ENCODE measurements around the gene DTNB.
"Not testable (repeated sequence)": the region's sequence is repeated elsewhere in the genome, so short reads cannot be mapped to it uniquely, and the experiment has no call there.

Gene DTNB

DNA sequence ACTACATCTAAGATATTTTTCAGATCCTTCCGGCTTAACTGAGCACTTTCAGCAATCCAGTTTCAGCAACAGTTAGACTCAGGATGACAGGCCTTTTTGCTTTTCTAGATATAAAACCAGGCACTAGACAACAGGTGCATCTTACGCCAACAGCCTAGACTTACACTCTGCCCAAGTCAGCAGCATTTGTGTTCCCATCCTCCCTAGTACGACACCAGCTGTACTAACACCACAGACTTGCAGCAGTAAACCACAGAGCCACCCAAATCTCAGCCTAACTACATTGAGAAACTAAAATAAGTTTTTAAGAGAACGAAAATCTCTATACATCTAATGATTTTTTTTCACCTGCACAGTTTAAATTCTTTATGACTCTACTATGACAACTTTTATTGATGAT, 241.8 kb downstream of the DTNB start:
- in situ Hi-C loops (cut with MboI; ENCODE audit: low sequenced_read_pairs), result no loop called here

DNA sequence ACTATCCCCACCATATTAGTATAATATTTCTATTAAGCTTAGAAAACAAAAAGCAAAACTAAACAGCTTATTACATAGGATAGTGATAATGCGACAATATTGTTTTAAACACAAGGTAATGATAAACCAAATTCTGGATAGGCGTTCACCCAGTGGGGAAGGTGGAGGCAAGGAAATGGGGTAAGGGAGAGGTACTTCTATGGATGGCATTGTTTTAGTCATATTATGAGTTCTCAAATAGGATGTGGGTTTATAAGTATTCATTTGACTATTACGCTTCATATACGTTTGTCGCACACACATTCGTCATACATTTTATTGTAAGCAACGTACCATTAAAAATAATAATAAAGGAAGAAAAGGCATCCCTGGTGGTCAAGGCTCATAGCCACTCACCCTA, 242.8 kb downstream of the DTNB start:
- in situ Hi-C loops (cut with MboI; ENCODE audit: low sequenced_read_pairs), result no loop called here

DNA sequence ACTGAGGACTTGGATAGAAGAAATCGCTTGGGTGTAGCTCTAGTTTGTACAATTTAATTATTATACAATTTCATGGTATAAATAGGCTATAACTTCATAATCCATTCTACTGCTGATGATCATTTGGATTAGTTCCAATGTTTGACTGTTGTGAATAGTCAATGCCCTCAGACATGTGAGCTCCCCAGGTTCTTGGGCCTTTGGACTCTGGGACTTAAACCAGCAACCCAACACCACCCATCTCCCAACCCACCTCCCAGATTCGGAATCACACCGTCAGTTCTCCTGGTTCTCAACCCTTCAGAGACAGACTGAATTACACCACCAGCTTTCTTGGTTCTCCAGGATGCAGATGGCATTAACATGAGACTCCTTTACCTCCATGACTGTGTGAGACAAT, 247.1 kb downstream of the DTNB start:
- in situ Hi-C loops (cut with MboI; ENCODE audit: low sequenced_read_pairs), result no loop called here

DNA sequence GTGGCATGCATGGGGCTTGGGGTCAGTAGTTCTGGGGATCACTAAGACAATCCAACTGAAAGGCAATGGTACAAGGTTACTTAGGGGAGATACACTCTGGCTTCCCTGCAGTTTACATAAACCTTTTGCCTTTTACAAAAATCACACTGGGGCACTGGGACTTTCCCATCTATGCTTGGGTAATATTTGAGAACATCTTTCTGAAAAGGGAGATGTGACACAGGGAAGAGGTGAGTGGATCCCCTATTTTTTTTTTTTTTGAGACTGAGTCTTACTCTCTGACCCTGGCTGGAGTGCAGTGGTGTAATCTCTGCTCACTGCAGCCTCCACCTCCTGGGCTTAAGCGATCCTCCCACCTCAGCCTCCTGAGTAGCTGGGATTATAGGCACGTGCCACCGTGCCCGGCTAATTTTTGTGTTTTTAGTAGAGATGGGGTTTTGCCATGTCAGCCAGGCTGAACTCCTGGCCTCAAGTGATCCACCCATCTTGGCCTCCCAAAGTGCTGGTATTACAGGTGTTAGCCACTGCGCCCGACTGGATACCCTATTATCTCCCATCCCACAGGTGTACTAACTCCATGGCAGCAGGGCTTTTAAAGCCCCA, 248.8 kb downstream of the DTNB start:
- in situ Hi-C loops (cut with MboI; ENCODE audit: low sequenced_read_pairs), result no loop called here

DNA sequence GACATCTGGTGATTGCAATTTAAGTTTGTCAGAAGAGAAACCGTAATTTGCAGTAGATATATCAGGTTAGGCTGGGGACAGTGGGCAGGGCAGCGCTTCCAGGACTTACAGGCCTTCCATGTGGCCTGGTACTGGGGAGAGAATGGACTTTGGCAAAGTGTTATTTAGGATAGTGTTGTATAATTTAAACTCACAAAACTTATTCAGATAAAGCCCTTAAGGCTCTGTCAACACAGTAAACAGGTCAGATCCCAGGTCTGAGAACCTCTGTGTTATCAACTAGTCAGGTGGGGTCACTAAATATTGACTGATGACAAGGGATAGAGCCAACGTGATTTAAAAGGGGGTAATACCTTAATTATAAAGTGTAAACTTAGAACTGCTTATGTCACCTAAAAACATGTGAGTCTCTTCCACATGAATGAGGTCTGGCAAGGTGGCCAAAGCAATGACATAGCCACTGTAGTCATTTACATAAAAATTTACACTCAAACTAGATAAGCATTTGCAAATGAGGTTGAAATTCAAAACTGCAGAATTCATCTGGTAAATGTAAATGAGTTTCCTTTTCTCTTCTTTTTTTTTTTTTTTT, 251.5 kb downstream of the DTNB start:
- in situ Hi-C loops (cut with MboI; ENCODE audit: low sequenced_read_pairs), result no loop called here

DNA sequence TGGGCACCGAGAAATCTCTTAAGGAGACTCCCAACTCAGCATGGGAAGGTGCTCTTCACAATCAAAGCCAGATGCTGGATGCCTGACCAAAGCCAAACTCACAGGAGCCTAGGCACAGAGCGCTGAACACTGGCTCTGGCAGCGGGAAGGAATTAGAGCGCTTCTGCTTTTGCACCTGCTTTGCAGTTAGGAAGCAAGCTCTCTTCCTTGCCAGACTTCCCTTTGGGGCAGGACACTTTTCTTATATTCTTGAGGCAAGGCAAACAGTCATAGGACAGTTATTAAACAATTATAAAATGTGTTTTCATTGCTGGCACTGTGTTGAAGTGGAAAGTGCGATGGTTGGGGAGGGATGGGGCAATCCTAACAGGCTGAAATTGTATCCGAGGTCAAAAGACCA, 252.1 kb downstream of the DTNB start:
- in situ Hi-C loops (cut with MboI; ENCODE audit: low sequenced_read_pairs), result no loop called here

DNA sequence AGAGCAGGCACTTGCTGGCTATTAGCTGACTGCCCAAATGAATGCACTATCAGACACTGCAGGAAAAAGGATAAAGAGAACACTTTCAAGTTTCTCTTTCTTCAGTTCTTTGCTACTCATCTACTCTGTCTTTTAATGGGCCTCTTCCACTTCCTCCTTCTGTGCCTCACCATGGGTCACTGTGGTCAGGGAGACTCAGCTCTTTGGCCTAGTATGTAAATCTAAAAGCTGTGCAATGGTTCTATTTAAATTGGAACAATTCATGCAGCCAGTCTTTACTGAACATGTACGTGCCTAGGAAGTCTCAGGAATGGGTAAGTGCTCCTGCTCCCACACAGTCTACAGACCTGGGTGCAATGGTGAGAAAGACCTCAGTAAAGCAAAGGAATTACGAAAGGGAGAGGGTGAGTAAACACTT, 252.5 kb downstream of the DTNB start:
- in situ Hi-C loops (cut with MboI; ENCODE audit: low sequenced_read_pairs), result no loop called here

DNA sequence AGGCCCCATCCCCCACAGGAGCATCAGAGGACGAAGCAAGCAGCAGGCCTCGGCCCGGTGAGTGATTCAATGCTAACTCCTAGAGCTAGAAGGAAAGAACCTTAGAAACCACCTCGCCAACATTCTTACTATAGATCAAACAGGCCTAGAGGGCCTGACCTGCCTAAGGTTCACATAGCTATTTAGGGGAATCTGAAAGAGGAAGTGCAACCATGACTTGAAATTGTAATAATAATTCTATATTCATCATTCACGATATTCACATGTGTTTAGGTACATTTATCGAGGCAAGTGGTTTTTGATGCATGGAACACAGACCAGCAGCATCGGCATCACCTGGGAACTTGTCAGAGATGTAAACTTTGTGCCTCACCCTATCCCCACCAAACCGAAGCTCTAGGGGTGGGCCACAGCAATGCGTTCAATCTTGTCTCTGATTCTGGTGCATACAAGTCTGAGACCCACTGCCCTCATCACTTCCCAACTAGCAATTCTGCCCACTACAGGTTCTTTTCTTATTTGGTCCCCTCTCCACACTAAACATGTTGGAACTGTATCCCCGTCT, 253.6 kb downstream of the DTNB start:
- in situ Hi-C loops (cut with MboI; ENCODE audit: low sequenced_read_pairs), result no loop called here

DNA sequence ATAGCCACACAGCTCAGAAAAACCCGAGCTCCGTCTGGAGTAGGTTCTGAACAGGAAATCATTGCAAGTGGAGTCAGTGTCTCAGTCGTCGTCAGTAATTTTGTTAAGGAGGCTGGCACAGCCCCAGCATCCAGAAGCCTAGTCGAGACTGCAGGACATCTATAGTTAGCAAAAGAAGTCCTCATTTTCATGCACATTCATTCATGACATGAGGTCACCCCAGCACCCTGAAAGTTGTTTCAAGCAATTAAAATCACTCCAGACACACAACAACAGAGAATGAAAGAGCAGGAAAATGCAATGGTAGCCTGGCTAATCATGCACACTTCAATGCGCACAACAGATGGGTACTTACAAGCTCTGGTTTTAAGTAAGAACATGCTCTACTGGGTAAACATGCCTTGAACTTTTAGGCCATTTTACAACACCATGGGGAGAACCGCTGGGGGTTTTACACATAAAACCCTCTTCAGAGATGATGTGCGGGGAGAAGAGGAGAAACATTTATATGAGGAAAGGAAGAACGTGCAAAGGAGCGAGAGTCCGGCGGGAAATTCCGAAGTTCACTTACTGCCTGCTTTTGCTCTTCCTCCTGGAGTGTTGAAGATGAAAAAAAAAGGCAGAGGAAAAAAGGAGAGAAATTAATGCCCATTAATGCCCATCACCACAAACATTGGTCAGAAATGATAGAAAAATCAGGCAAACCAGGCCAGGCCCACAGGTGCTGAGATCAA, 254.3 kb downstream of the DTNB start:
- in situ Hi-C loops (cut with MboI; ENCODE audit: low sequenced_read_pairs), result no loop called here

DNA sequence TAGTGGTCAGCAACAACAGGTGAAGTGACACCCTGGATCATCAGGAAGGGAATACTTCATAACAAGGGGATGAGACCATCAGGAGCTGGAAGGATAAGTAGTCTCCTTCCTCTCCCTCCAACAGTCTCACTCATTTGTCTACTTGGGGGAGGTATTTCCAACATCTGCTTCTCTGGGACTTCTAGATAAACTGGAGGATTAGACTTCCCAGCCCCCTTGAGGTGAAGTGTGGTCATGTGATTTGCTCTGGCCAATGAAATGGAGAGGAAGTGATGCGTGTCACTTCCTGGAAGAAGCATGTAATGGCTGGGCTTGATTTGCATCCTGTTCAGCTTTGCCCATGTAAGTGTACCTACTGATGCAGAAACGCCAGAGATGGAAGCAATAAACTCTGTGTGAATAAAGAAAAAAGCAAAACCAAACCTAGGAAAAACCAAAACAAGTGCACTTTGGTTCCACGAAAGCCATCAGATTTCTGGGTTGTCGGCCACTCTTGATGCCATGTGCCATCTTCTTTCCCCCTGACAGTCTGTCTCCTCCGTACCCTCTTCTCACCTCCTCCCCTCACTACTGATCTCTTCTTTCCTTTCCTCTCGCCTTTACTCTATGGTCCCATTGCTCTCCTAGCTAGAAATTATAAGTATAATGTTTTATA, 255.5 kb downstream of the DTNB start:
- in situ Hi-C loops (cut with MboI; ENCODE audit: low sequenced_read_pairs), result no loop called here

DNA sequence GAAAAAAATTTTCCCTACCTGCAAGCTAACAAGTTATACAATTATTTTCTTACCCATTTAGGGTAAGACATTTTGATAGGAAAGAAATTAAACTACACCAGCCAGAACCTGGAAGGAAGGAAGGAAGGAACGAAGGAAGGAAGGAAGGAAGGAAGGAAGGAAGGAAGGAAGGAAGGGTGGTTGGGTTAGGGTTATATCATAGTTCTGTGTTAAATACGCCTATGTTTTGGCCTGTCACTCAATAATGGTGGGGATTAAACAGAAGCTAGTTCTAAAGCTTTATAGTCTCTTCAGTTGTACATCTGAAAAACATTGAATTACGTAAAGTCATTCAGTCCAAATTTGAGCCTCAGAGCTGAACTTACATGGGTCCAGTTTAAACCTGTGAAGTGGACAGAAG, 256.7 kb downstream of the DTNB start:
- in situ Hi-C loops (cut with MboI; ENCODE audit: low sequenced_read_pairs), result no loop called here

DNA sequence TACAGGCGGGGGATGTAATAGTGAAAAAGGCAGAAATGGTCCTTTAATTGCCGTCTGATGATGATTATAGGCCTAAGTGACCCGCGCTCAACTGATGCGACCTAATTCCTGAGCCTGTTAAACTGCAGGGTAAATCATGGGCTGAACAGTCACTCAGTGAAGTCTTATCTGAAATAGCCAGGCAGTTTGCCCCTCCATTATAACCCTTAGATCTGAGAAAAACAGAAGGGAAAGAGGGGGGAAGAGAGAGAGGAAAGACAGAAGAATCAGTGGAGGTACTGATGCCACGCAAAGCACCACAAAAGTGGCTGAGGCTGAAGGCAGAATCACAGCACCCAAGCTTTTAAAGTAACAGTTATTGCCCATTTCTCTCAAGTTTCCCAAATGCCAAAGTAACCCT, 258.6 kb downstream of the DTNB start:
- in situ Hi-C loops (cut with MboI; ENCODE audit: low sequenced_read_pairs), result no loop called here

DNA sequence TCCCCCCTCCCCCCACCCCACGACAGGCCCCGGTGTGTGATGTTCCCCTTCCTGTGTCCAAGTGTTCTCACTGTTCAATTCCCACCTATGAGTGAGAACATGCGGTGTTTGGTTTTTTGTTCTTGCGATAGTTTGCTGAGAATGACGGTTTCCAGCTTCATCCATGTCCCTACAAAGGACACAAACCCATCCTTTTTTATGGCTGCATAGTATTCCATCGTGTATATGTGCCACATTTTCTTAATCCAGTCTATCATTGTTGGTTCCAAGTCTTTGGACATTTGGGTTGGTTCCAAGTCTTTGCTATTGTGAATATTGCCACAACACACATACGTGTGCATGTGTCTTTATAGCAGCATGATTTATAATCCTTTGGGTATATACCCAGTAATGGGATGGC, 260.0 kb downstream of the DTNB start:
- in situ Hi-C loops (cut with MboI; ENCODE audit: low sequenced_read_pairs), result not testable (repeated sequence)

DNA sequence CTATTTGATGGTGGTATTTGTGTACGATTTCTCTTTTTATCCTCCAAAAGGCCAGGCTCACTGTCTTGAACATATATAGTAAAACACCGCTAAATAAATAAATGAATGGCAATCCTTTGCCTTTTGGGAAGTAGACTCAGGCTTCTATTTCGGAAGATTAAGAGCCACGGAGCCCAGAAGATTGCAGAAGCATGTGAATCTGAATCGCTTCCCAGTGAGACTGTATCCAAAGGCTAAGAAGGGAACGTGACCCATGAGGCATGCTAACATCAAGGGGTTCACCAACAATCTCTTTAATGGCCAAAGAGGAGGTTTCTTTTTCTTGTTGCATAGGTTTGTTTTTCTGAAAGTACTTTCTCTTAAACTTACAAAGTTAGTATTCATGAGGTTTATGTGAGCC, 261.6 kb downstream of the DTNB start:
- in situ Hi-C loops (cut with MboI; ENCODE audit: low sequenced_read_pairs), result no loop called here

DNA sequence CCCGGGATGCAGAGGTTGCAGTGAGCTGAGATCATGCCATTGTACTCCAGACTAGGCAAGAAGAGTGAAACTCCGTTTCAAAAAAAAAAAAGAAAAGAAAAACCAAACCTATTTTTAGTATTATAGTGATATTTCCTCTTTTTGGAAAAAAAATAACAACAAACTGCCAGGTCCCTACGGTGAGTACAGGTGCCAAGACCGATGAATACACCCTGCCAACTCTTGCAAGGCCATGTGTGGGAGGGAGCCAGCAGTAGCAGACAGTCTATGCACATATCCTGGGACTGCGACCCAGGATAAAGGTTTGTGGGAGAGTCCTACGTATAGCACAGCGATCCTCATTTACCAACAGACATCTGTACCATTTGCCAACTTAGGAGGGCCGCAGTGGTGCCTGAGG, 262.1 kb downstream of the DTNB start:
- in situ Hi-C loops (cut with MboI; ENCODE audit: low sequenced_read_pairs), result no loop called here

DNA sequence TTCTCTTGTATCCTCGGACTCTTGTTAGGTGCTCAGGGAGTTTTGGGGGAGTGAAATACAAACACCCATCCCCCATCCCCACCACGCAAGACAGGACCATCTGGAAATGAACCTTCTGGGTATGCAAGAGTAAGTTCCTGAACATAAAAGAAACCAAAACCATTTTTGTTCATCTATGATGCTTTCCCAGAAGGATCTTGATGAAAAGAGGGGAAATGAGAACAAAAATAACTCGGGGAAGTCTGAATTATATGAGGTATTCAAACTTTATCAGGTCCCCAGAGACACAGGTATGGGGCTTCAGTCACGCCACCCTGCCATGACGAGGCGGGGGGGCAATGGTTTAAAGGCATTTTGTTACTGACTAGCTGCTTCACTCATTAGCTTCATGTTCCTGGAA, 263.0 kb downstream of the DTNB start:
- in situ Hi-C loops (cut with MboI; ENCODE audit: low sequenced_read_pairs), result no loop called here

DNA sequence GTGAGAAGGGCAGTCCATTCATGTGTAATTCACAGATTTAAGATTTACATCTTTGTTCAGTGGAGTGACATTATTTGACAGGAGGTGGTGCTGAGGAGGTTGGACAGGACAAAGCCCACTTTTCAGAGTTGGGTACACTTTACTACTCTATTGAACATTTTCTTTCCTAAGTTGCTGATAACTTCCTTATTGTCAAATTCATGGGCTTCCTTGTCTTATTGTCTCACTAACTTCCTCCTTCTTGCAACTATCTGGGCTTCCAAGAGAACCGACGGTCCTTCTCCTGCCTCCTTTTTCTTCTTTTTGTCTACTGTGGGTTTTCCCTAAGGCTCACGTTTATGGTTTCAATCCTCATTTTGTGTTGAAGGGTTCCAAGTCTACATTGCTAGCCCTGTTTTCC, 263.9 kb downstream of the DTNB start:
- in situ Hi-C loops (cut with MboI; ENCODE audit: low sequenced_read_pairs), result no loop called here

DNA sequence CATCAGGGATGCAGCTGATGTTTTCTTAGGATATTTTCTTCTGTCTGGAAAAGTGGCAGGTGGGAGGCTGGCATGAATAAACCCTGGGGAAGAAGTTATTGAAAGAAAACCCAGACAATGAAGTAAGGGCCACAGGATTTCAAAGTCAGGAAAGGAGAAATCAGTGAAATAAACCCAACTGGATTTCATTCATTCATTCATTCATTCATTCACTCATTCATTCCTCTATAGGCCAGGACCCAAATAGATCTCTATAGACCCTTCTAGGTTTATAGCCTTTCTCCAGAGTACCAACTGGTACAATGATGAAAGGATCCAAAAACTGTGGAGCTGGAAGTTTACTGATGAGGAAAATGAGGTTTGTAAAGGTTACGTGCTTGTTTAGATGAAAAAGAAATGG, 264.3 kb downstream of the DTNB start:
- in situ Hi-C loops (cut with MboI; ENCODE audit: low sequenced_read_pairs), result no loop called here

DNA sequence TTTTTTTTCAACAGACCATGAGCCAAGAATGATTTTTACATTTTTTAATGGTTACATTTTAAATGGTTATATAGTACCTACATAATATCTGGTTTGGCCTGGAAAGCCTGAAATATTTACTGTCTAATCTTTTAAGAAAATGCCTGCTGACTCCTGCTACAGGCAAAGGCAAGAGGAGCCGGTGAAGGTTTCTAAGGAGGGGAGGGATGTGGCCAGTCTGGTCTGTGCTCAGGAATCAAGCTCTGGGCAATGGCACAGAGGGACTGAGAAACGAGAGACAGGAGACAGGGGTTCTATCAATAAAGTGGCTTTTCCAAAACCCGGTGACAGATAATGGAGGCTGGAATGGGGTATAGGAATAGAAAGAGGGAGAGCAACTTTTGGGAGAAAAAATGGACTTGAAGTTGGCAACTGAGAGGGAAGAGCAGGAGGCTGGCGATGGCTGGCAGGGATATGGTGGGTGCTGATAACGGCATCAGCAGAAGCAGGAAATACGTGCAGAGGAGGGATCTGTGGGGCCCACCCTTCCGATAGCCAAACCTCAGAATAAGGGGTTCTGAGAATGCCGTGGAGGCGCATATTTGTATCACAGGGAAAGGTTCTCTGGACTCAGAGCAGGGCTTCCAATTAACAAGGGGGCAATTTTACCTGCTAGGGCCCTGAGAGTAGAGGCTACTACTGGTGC, 267.6 kb downstream of the DTNB start:
- in situ Hi-C loops (cut with MboI; ENCODE audit: low sequenced_read_pairs), result no loop called here

DNA sequence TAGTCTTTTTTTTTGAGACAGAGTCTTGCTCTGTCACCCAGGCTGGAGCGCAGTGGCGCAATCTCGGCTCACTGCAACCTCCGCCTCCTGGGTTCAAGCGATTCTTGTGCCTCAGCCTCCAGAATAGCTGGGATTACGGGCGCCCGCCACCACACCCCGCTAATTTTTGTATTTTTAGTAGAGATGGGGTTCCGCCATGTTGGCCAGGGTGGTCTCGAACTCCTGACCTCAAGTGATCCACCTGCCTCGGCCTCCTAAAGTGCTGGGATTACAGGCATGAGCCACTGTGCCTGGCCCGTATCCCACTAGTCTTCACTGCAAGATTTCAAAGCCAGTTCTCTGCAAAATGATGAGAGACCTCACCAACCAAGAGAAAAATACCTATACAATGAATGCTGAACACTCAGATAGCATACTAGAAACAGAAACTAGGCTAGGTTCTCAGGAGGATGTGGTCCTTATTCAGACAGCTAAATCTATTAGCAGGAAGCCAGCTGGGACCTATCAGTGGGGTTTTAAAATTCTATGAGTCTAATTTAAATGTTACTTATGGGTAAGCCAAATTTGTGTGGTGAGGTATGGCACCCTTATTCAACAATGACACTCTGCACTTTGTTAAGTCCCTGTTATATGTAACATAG, 270.1 kb downstream of the DTNB start:
- in situ Hi-C loops (cut with MboI; ENCODE audit: low sequenced_read_pairs), result not testable (repeated sequence)

DNA sequence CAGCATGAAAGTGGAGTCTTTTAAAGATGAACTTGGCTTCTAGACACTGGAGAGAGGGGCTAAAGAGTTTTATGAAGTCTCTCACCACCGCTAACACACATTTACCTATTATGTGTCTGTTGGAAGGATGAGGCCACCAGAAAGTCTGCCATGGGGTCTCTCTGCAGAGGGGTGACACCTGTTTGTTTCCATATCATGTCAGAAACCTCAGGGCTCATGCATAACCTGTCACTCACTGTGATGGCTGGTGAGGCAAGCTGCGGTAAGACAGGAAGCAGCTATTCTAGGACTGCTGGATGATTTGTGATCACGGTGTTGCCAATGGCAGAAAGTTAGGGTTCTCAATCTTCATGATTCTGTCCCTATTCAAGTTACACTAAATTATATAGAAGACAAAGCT, 270.9 kb downstream of the DTNB start:
- in situ Hi-C loops (cut with MboI; ENCODE audit: low sequenced_read_pairs), result no loop called here
